Endothelial cell of umbilical vein (primary cell): ENCODE measurements around the gene HCFC2.

Experiments used
- CTCF ChIP-seq, 2 donors: IDR thresholded peaks; 1 replicate in 1 of 2; 2 replicates in 1 of 2; pipeline ENCODE4 v1.5.1; 2011; ENCODE audit warnings: low read length in 2 of 2, mild to moderate bottlenecking in 2 of 2, moderate library complexity in 2 of 2, control low read depth in 1 of 2, inconsistent platforms in 1 of 2, low read depth in 1 of 2; ENCODE audit not compliant: insufficient read depth in 1 of 2; ENCODE audit errors: extremely low read depth in 1 of 2
- EZH2 ChIP-seq: IDR thresholded peaks from 2 replicates; pipeline ENCODE4 v1.6.1; 2012; ENCODE audit warnings: borderline replicate concordance, low read depth, mild to moderate bottlenecking, moderate library complexity, low read length, inconsistent platforms; ENCODE audit not compliant: severe bottlenecking
- FOS ChIP-seq: IDR thresholded peaks from 2 replicates; pipeline ENCODE4 v1.6.1; 2011; ENCODE audit warnings: mild to moderate bottlenecking, low read length, moderate library complexity, borderline replicate concordance; ENCODE audit not compliant: insufficient read depth
- GATA2 ChIP-seq: IDR thresholded peaks from 2 replicates; pipeline ENCODE4 v1.7.0; 2011; ENCODE audit warnings: low read depth, mild to moderate bottlenecking, moderate library complexity, mixed read lengths, low read length; ENCODE audit not compliant: insufficient read length, insufficient read depth
- JUN ChIP-seq: IDR thresholded peaks from 2 replicates; pipeline ENCODE4 v1.6.1; 2011; ENCODE audit warnings: borderline replicate concordance, low read depth; ENCODE audit not compliant: insufficient read length, insufficient read depth
- MAX ChIP-seq: IDR thresholded peaks from 2 replicates; pipeline ENCODE4 v1.6.1; 2011; ENCODE audit not compliant: insufficient read depth, insufficient read length
- MYC ChIP-seq: IDR thresholded peaks from one replicate; pipeline ENCODE4 v1.6.1; 2011; ENCODE audit warnings: mild to moderate bottlenecking, low read depth, low read length
- POLR2A ChIP-seq: IDR thresholded peaks from 2 replicates; pipeline ENCODE4 v1.6.1; 2012; ENCODE audit warnings: low read depth, mild to moderate bottlenecking, control low read depth, low read length
- POLR2AphosphoS5 ChIP-seq: IDR thresholded peaks from 2 replicates; pipeline ENCODE4 v1.6.1; 2012; ENCODE audit warnings: low read depth, mild to moderate bottlenecking, control low read depth, low read length, moderate library complexity; ENCODE audit not compliant: insufficient read depth

GRCh38 chr12:104048811-104049210, 15.5 kb upstream of the HCFC2 start:
- no peak for TF ChIP-seq POLR2A
- TF ChIP-seq FOS = no peak
- no peak for TF ChIP-seq EZH2
- no peak for TF ChIP-seq CTCF (IDR thresholded peaks at IDR 0.05; ENCODE audit: extremely low read depth in 1 of 2, insufficient read depth in 1 of 2, low read depth in 1 of 2, low read length in 2 of 2)
- TF ChIP-seq MAX = no peak
- no peak for TF ChIP-seq POLR2AphosphoS5
- no peak for TF ChIP-seq JUN
- TF ChIP-seq MYC = no peak
- TF ChIP-seq GATA2 = no peak
